ENCODE results near the gene GALNT7.

GALNT7 gene

GRCh38 chr4:173269280-173269679 lies 100.7 kb downstream of the GALNT7 start:
- no peak for DNase-seq

- no peak for DNase-seq
Measured at GRCh38 chr4:173270312-173271027, 101.9 kb downstream of the GALNT7 start.

GRCh38 chr4:173272314-173272713 lies 103.7 kb downstream of the GALNT7 start:
- no peak for DNase-seq

GRCh38 chr4:173272996-173273395 lies 104.4 kb downstream of the GALNT7 start:
- no peak for DNase-seq

- no peak for DNase-seq
Measured at GRCh38 chr4:173273941-173274340, 105.3 kb downstream of the GALNT7 start.

DNA sequence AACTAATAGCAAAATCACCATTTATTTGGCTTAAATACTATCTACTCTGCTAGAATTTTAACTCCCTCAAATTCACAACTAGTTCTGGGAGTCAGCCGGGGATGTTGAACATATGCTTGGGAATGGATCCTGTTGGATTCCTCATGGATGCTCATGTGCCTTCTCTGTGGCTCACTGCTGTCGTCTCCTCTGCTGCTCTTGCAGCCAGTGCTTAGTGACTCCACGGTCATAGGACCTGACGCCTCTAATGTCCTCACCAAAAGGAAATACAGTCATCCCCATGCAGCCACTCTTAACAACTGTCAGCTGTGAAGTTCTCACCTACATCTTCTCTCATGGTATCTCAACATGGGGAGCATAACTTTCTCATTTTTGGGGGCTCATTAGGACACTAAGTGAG lies 106.1 kb downstream of the GALNT7 start:
- no peak for DNase-seq

DNA sequence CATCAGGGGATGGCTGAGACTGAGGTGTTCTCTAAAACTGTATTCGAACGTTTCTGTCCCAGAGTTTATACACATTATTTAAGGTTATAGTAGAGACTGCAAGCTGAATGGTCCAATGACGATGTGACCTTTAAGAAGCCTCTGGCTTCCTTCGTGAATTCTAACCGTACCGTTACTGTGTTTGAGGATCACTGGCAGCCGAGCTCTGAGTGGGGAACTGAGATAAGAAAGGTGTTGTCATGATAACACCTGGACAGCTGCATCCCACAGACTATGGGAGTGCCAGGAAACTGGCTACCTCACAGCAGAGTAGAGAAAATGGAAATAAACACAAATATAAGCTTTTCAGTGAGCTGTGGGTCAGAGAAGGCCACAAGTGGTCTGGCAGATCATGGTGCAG lies 106.5 kb downstream of the GALNT7 start:
- DNase-seq, result no peak

- no peak for DNase-seq
Measured at GRCh38 chr4:173277340-173277739, 108.7 kb downstream of the GALNT7 start.

- DNase-seq, result no peak
Measured at GRCh38 chr4:173280998-173281397, 112.4 kb downstream of the GALNT7 start.

DNA sequence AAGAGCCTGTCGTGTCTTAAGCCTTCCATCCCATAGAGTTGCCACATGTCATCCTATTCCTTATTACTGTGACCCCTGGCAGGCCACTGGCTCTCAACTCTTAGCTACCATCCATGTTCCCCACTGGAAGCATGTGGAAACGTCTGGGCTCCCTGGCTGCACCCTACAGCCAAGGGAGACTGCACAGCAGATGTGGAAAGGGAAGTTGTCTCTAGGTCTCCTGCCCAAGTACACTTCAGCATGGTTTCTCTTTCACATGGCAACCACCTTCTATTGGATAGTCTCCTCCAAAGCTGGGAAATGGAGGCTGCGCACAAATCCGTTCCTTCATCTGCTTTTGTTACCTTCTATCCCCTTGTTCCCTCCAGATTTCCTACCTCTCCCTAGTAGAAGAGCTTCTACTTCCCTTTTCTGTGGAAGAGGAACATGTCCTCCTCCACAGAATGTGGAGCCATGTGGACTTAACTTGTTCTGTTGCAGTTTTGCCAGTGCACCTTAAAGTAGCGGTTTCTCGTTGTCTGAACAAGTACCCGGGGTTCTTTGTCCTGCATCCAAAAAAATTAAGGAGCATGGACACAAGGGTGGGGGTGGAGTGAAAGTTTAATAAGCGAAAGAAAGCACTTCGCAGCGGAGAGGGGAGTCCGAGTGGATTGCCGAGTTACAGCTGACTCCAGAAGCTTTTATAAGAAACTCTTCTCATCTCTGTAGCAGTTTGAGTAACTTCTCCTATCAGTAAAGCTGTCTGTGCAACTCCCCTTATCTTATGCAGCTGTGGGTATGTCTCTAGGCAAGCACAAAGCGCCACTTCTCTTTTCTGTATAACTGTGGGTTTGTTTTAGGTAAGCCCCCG lies 113.0 kb downstream of the GALNT7 start:
- no peak for DNase-seq

DNA sequence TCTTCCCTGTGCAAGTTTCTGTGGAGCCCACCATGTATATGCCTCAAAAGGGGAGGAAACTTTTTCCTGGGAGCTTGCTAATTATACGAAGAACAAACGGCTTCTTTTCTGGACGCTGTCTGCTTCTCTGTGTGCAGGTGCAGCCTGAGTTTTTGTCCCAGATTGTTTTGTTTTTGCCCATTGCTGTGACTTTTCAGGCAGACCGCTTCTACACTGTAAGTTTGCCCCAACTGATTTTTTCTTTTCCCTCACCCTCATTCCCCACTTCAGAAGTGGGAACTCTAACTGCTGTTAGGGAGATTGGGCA lies 113.6 kb downstream of the GALNT7 start:
- no peak for DNase-seq

GRCh38 chr4:173282626-173283025 lies 114.0 kb downstream of the GALNT7 start:
- no peak for DNase-seq

- no peak for DNase-seq
Measured at GRCh38 chr4:173284463-173284862, 115.9 kb downstream of the GALNT7 start.

- no peak for DNase-seq
Measured at GRCh38 chr4:173287486-173287885, 118.9 kb downstream of the GALNT7 start.

DNA sequence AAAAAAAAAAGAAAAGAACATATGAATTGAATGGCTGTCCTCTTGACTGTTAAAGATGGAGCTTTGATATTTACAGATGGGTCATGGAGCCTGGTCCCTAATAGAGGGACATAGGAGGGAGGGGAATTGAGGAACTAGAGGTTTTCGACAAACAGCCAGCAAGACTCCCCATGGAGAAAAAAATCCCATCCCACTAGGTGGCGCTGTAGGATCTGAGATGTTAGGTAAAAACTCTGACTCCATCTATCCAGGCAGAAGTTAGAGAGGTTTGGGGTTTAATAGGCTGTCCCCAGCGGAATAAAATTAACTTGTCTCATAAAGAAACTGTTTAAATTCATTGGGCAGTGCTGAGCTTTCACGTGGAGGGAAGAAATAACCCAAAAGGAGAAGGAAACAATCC lies 119.7 kb downstream of the GALNT7 start:
- no peak for DNase-seq

DNA sequence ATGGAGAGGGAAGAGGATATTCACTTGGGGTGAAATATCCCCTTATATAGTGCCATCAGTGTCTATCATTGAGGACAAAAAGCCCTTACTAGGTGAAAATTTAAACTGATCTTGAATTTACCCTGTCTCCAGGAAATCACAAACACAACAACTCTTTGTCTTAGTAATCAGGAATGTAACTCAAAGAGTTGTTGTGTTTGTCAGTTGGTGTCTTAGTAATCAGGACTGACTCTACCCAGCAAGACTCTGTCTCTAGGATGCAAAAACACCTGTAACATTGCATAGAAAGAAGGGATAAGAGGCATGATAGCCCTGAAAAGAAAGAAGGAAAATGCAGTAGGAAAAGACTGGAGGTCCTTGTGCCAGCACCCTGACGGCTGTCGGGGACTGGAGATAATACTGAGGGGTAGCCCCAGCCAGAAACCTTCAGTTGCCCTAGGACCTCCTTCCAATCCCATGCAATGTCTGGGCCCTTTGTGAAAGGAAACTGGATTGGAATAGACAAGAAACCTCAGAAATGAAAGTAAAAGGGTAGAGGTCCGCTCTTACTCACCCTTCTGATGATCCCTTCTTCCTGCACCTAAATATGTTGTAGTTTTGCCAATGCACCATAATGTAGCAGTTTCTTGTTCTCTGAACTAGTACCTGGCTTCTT lies 120.2 kb downstream of the GALNT7 start:
- DNase-seq, result no peak

GRCh38 chr4:173289353-173289727 lies 120.7 kb downstream of the GALNT7 start:
- DNase-seq, result no peak

DNA sequence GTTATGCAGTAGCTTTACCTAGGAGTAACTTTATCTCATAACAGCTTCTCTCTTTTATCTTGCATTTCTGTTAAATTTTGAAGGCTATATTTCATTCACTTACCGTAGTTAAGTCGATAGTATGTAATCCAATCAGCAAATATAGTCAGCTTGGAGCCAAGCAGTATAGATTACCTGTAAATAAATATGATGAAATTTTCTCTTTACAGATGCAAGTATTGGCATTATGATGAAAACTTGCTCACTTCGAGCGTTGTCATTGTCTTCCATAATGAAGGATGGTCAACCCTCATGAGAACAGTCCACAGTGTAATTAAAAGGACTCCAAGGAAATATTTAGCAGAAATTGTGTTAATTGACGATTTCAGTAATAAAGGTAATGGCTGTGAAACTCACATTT lies 123.3 kb downstream of the GALNT7 start:
- DNase-seq, result no peak

GRCh38 chr4:173293663-173294062 lies 125.1 kb downstream of the GALNT7 start:
- no peak for DNase-seq

DNA sequence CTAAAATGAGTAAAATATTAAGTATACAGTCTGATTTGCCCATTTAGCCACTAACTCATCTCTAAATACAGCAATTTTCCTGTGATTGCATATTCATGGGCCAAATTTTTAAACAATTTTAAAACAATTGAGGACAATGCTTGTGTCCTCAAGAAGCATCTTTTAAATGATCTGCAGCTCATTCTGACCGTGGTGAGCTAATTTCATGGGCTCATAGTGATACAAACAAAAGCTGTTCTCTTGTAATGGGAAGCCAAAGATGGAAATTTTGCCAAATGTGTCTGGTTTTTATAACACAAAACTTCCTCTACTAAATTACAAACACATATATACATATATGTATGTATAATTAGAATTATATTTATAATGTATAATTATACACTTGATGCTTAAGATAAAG lies 125.8 kb downstream of the GALNT7 start:
- no peak for DNase-seq

- no peak for DNase-seq
Measured at GRCh38 chr4:173301518-173302201, 133.0 kb downstream of the GALNT7 start.

- DNase-seq, result no peak
Measured at GRCh38 chr4:173307778-173308177, 139.2 kb downstream of the GALNT7 start.

DNA sequence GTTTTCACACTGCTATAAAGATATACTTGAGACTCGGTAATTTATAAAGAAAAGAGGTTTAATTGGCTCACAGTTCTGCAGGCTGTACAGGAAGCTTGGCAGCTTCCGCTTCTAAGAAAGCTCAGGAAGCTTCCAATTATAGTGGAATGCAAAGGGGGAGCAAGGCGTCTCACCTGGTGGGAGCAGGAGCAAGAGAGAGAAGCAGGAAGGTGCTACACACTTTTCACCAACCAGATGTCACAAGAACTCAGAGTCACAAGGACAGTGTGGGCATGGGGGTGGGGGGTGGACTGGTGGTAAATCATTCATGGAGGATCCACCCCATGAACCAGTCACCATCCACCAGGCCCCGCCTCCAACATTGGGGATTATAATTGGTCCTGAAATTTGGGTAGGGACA lies 142.8 kb downstream of the GALNT7 start:
- DNase-seq, result no peak

- DNase-seq, result no peak
Measured at GRCh38 chr4:173314715-173315114, 146.1 kb downstream of the GALNT7 start.

Measured in NCI-H2227 treated with DMSO at 0.1 percent for 48 hours (cell line).